Measurements from ENCODE around the gene PSORS1C1.

PSORS1C1 gene

GRCh38 chr6:31087494-31088089 lies 27.0 kb upstream of the PSORS1C1 start:
- TF ChIP-seq CTCF (IDR thresholded peaks at IDR 0.05; ENCODE audit: control insufficient read depth, extremely low read depth, insufficient read depth): peak; percentile 83
- peak; percentile 56 for DNase-seq (ENCODE audit: low read depth)
- no peak overlapping the region for H3K4me3 ChIP-seq (ENCODE audit: low read depth, low read length)

GRCh38 chr6:31090275-31090972 lies 24.2 kb upstream of the PSORS1C1 start:
- DNase-seq (ENCODE audit: low read depth): no peak
- no peak for TF ChIP-seq CTCF (IDR thresholded peaks at IDR 0.05; ENCODE audit: control insufficient read depth, extremely low read depth, insufficient read depth)
- no peak overlapping the region for H3K4me3 ChIP-seq (ENCODE audit: low read depth, low read length)

- no peak for TF ChIP-seq CTCF (IDR thresholded peaks at IDR 0.05; ENCODE audit: control insufficient read depth, extremely low read depth, insufficient read depth)
- DNase-seq (ENCODE audit: low read depth): no peak
- H3K4me3 ChIP-seq (ENCODE audit: low read depth, low read length): no peak overlapping the region
Measured at GRCh38 chr6:31090973-31091364, 23.6 kb upstream of the PSORS1C1 start.

GRCh38 chr6:31091680-31092079 lies 22.9 kb upstream of the PSORS1C1 start:
- H3K4me3 ChIP-seq (ENCODE audit: low read depth, low read length): no peak overlapping the region
- DNase-seq (ENCODE audit: low read depth): no peak
- no peak for TF ChIP-seq CTCF (IDR thresholded peaks at IDR 0.05; ENCODE audit: control insufficient read depth, extremely low read depth, insufficient read depth)

GRCh38 chr6:31092238-31092637 lies 22.4 kb upstream of the PSORS1C1 start:
- TF ChIP-seq CTCF (IDR thresholded peaks at IDR 0.05; ENCODE audit: control insufficient read depth, extremely low read depth, insufficient read depth): no peak
- no peak for DNase-seq (ENCODE audit: low read depth)
- H3K4me3 ChIP-seq (ENCODE audit: low read depth, low read length): no peak overlapping the region

- DNase-seq (ENCODE audit: low read depth): no peak
- no peak for TF ChIP-seq CTCF (IDR thresholded peaks at IDR 0.05; ENCODE audit: control insufficient read depth, extremely low read depth, insufficient read depth)
- no peak overlapping the region for H3K4me3 ChIP-seq (ENCODE audit: low read depth, low read length)
Measured at GRCh38 chr6:31092769-31093505, 21.7 kb upstream of the PSORS1C1 start.

Data from LNCaP clone FGC (cell line).